ENCODE data around the gene ASRGL1.

The ASRGL1 gene

GRCh38 chr11:62413060-62413696 lies 75.9 kb downstream of the ASRGL1 start:
- no peak for DNase-seq (ENCODE audit: low read depth in 2 of 2)

DNA sequence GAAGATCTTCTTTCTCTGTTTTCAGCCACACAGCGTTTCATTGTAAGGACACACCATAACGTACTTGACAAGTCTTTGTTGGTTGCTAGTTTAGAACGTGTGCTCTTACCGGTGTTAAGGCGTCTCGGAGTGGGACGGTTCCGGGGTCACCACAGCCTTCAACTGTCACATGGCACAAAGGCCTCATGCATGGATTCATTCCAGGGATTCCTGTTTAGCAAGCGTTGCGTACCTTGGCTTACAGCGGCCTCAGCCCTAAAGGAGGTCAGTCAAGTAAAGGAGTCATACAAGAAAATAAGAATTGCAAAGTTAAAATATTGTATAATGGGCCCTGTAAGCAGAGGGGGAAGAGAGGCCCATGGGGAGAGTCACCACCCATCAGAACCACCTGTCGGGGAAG lies 79.3 kb downstream of the ASRGL1 start:
- DNase-seq (ENCODE audit: low read depth in 2 of 2): no peak

- DNase-seq (ENCODE audit: low read depth in 2 of 2): no peak
These were observed 80.9 kb downstream of the ASRGL1 start for GRCh38 chr11:62418136-62418535.

GRCh38 chr11:62418733-62419132 lies 81.5 kb downstream of the ASRGL1 start, which contains the start of gene SCGB1A1:
Gene SCGB1A1 (plus strand): TSS chr11:62419033. CDS start chr11:62419096, 63 bp downstream.
- no peak for DNase-seq (ENCODE audit: low read depth in 2 of 2)

DNA sequence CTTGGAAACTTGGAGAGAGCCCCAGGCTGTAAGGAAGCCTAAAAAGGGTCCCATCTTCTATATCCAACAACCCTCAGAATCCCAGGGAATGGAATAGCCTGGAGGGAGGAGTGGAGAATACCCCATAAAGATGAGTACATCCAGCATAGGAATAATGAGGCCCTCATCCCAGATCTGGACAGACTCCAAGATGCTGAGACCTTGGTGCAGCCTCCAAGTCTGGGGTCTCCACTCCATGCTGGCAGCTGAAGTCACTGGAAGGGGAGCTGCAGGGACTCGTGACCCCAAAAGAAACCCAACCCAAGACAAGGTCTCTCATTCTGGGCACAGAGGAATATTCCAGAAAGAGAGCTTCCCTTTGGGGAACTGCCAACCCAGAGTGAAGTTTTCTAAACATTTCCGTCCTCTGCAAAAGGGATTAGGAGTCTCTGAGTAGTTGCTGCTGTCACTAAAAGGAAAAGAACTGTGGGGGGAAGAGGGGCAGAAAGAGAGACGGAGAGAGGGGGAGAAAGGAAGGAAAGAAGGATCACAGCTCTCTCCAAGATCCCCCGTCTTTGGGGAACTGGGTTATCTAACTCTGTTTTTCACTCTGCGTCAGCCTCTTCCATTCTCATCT lies 82.2 kb downstream of the ASRGL1 start:
- no peak for DNase-seq (ENCODE audit: low read depth in 2 of 2)

DNA sequence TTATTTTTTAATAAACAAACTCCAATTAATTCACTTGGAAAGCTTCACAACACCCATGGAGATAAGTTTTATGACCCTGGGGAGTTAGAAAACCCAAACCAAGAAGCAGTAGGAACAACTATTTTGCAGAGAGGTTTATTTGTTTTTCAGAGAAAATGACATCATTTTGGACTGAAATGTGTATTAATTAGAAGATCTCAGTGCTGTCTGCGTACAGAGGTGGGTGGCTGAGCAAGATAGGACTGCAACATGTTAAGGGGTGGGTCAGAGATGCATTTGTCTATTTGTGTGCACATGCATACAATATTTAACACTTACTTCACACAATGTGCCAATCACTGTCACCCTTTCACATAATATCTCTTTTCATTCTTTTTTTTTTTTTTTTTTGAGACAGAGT lies 82.7 kb downstream of the ASRGL1 start:
- no peak for DNase-seq (ENCODE audit: low read depth in 2 of 2)

DNA sequence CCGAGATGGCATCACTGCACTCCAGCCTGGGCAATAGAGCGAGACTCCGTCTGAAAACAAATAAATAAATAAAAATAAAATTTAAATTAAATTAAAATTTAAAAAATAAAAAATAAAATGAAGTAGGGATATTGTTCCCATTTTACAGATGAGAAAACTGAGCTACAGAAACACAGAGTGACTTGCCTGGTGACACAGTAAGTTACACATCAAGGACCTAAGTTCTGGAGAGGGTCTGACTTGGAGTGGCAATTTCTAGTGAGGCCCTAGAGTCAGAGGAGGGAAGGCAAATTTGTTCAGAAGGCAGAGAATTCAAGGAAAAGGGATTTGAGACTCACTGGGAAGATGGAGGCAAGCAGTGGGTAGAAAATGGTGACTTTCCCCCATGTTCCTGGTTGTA lies 83.6 kb downstream of the ASRGL1 start:
- DNase-seq (ENCODE audit: low read depth in 2 of 2): no peak

GRCh38 chr11:62421996-62422395 lies 84.7 kb downstream of the ASRGL1 start:
- no peak for DNase-seq (ENCODE audit: low read depth in 2 of 2)

DNA sequence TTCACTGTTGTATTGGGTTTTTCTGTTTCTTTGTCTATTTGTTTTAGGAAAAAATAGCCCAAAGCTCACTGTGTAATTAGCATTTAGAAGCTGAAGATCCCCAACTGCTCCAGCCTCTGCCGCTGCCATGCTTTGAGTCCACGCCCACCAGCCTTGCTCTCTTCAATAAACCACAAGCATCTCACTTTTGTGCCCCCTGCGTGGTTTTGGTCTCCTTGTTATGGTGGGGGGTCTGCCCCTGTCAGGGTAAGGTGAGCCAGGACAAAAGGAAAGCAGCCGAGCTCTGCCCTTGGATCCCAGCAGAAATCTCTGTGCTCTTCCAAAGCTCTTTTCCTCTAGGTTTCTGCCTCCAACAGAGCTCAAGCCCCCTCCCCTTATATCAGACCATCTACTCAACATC lies 85.8 kb downstream of the ASRGL1 start:
- no peak for DNase-seq (ENCODE audit: low read depth in 2 of 2)

GRCh38 chr11:62427630-62428233 lies 90.5 kb downstream of the ASRGL1 start:
- no peak for DNase-seq (ENCODE audit: low read depth in 2 of 2)

- DNase-seq (ENCODE audit: low read depth in 2 of 2): no peak
These were observed 91.8 kb downstream of the ASRGL1 start for GRCh38 chr11:62428871-62429560.

DNA sequence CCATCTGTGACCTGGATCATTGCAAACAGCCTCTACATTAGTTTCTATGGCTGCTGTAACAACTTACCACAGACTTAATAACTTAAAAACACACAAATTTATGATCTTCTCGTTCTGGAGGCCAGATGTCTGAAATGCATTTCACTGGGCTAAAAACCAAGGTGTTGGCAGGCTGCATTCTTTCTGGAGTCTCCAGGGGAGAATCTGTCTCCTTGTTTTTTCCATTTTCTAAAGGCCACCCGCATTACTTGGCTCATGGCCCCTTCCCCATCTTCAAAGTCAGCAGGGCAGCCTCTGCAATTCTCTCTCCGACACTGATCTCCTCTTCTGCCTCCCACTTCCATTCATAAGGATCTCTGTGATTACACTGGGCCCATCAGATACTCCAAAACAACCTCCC lies 93.2 kb downstream of the ASRGL1 start:
- no peak for DNase-seq (ENCODE audit: low read depth in 2 of 2)

GRCh38 chr11:62431171-62431901 lies 94.1 kb downstream of the ASRGL1 start:
- no peak for DNase-seq (ENCODE audit: low read depth in 2 of 2)

DNA sequence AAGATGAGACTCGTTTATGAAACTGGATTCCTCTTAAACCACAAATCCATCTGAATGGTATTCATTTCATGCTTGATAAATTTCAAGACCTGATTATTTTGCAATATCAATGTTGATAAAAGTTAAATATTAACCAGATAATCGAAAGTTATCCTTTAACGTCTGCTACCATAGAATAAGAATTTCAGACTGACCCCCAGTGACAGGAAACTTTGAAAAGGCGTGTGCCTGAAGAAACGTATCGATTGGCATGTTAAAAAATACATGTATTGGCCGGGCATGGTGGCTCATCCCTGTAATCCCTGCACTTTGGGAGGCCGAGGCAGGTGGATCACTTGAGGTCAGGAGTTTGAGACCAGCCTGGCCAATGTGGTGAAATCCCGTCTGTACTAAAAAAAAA lies 95.4 kb downstream of the ASRGL1 start:
- no peak for DNase-seq (ENCODE audit: low read depth in 2 of 2)

- no peak for DNase-seq (ENCODE audit: low read depth in 2 of 2)
These were observed 96.1 kb downstream of the ASRGL1 start for GRCh38 chr11:62433141-62433903.

- DNase-seq (ENCODE audit: low read depth in 2 of 2): no peak
These were observed 96.6 kb downstream of the ASRGL1 start for GRCh38 chr11:62433904-62434276.

- DNase-seq (ENCODE audit: low read depth in 2 of 2): no peak
These were observed 98.8 kb downstream of the ASRGL1 start for GRCh38 chr11:62435846-62436660.

GRCh38 chr11:62437616-62438015 lies 100.4 kb downstream of the ASRGL1 start:
- DNase-seq (ENCODE audit: low read depth in 2 of 2): no peak

DNA sequence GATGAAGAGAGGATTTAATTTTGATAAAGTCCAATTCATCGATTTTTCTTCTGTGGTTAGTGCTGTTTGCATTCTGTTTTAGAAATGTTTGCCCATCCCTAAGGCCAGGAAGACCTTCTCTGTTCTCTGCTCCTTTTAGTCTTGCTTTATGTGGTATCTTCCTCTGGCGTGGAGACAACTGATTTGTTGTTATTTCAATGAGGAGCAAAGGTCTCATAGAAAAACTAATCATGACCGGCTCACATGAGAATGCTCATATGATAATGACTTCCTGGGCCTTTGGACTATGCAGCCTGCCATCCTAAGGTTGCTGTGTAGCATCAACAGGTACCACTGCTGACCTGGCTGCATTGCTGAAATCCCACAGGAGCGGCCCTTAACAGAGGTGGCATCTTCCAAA lies 101.4 kb downstream of the ASRGL1 start:
- no peak for DNase-seq (ENCODE audit: low read depth in 2 of 2)

- DNase-seq (ENCODE audit: low read depth in 2 of 2): no peak
These were observed 102.7 kb downstream of the ASRGL1 start for GRCh38 chr11:62439785-62440602.
